DOHH2 (cell line): ENCODE results near the gene PDE4D.

Source experiments
- CTCF ChIP-seq: fragments of 200-600 bp; sonication (generic); IDR thresholded peaks from one replicate; pipeline ENCODE4 v1.5.1; 2014; ENCODE audit warnings: antibody characterized with exemption, mild to moderate bottlenecking, low read depth, low read length; ENCODE audit not compliant: poor library complexity, severe bottlenecking
- EZH2phosphoT487 ChIP-seq: fragments of 200-600 bp; sonication (generic); IDR thresholded peaks from 2 replicates; pipeline ENCODE4 v1.6.1; 2017; ENCODE audit warnings: borderline replicate concordance, mild to moderate bottlenecking, antibody characterized with exemption, low read length, moderate library complexity, mixed read lengths

- TF ChIP-seq CTCF (no peak), EZH2phosphoT487 (no peak)
Measured at GRCh38 chr5:59615272-59615671, 278.3 kb downstream of the PDE4D start.
